Left forelimb (tissue), 1 donor: ENCODE data around the gene TXNDC2.

Experiments
- DNase-seq: peaks from one replicate; pipeline ENCODE4 v3.0.0-alpha.2; 2018; ENCODE audit warnings: low spot score

The TXNDC2 gene

DNA sequence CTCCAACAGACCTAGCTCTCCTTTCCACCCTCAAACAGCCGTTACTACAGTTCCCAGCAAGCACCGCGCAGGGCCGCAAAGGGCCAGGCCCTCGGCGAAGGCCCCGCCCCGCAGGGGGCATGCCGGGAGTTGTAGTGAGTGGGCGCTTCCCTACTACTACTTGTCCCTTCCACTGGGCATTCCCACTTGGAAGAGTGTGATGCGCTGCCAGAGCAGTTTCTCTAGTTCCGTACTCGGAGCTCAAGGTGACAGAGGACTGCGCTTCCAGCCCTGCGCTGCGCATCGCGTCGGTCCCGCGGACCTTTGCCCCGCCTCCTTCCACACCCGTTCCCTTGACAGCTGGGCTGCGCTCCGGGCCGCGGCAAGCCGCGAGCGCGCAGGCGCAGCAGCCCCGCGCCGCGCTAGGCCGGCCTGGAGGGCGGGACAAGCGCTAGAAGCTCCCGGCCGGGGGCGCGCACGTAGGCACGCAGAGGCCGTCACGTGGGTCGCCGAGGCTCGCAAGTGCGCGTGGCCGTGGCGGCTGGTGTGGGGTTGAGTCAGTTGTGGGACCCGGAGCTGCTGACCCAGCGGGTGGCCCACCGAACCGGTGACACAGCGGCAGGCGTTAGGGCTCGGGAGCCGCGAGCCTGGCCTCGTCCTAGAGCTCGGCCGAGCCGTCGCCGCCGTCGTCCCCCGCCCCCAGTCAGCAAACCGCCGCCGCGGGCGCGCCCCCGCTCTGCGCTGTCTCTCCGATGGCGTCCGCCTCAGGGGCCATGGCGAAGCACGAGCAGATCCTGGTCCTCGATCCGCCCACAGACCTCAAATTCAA lies 28.0 kb downstream of the TXNDC2 start, which contains the start of gene VAPA:
TSS of gene VAPA (plus strand) at position 491 of the 808 bp plus-strand sequence. CDS start at position 732, 241 bp downstream.
- DNase-seq = peak; percentile 98

DNA sequence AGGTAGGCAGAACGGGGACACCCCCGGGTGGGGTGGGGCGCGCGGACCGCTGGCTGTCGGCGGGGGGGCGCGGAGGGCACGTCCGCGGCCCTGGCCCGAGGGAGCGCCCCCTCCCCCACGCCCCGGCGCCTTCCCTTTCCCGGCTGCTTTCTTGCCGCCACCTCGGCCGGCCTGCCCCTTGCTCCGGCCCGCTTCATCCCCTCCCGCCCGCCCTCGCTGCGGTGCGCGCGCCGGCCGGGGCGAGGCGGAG lies 28.5 kb downstream of the TXNDC2 start:
- DNase-seq = no peak

DNA sequence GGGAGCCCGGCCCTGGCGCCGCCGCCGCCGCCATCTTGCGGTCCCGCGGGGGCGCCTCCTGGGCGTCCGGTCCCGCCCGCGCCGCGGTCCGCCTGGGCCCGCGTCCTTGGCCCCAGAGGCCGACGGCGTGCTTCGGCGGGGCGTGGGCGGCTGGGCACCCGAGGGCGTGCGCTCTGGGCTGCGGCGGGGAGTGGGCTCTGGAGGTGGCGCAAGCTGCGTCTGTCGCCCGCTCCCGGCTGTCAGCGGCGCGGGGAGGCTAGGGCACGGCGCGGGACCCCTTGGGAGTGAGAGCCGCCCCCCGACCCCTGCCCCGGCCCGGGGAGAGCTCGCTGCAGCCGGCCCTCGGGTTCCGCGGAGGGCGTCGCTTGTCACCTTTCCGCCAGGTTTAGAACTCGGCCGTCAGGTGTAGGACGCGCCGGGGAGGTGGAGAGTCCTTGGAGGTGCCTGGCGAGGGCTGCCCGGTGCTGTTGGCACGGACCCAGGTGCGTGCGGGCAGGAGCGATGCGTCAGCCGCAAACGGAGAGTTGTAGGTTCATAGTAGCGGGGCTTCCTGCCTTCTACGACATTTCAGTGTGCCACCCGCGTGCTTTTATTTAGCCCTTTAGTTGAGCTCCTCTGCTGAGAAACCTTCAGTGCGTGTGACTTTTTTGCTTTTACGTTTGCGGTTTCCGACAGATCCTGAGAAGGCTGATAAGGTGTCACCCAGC lies 29.0 kb downstream of the TXNDC2 start:
- DNase-seq = peak; percentile 72

DNA sequence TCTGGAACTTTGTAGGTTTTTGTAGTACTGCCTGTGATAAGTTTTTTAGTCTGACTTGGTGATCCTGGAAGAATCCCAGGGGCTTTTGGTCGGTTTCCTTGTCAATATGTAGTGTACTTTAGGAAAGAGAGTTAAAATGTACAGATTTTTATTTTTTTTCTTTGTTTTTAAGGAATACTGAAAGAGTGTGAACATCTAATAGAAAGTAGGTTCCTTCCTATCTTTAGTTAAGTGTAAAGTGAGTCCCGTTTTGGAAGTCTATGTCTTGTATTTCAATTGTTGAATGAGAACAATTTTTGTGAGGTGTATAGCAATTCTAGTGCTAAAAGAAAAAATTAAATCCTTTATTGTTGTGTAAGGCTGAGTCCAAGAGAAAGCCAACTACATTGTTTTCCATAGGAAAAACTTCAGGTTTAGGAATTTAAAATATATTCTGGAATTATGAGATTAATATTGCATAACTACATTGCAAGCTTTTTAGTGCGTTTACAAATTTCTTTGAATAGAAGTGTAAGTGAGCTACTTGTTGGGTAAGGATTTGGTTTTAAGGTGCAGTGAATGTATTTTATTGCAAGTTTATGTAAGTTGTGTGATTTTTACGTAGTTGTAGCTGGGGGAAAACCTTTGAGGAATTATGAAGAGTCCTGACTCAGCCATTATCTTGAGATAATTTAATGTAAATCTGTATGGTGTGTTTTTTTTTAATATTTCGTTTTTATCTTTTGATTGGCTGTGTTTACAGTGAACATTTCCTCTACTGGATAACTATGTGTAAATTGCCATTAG lies 29.7 kb downstream of the TXNDC2 start:
- no peak for DNase-seq

DNA sequence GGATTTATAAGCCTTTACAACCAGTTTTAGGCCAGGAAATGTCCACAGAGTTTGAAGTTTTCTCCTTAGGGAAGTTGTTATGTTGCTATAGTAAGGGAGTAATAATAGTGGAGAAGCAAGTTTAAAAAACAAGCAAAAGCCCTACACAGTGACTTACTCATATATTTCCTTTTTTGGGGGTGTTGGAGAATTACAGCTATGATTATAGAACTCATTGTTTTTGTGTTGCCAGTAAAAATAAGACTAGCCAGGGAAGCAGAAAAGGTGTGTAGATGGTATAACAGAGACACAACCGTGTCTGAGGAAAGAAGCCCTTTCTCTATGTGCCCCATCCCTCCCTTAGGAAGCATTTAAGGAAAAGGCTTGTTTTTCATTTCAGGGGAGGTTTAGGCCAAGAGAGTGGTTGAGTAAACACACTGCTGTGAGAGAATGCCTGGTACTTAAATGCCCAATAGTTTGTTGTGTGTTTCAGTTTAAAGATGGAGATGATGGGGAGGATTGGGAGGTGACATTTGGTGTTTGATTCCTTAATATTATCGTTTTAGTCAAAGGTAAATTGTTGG lies 30.4 kb downstream of the TXNDC2 start:
- DNase-seq = no peak

DNA sequence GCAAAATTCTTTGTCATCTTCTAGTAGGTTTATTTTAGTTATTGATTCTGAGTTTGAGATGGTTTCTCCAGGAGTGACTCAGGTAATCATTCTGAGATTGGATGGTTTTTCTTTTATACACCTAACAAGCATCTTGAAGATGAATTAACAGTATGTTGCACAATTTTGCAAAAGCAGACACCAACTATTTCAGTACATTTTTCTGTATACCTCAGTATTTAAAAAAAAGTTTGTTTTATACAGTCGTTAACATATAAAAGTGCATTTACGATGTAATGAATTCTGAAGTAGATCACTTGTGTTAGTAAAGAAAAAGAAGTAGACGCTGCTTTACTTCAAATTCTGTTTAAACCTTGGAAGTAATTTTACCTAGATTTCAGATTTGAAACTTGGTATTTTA lies 31.0 kb downstream of the TXNDC2 start:
- DNase-seq = no peak

DNA sequence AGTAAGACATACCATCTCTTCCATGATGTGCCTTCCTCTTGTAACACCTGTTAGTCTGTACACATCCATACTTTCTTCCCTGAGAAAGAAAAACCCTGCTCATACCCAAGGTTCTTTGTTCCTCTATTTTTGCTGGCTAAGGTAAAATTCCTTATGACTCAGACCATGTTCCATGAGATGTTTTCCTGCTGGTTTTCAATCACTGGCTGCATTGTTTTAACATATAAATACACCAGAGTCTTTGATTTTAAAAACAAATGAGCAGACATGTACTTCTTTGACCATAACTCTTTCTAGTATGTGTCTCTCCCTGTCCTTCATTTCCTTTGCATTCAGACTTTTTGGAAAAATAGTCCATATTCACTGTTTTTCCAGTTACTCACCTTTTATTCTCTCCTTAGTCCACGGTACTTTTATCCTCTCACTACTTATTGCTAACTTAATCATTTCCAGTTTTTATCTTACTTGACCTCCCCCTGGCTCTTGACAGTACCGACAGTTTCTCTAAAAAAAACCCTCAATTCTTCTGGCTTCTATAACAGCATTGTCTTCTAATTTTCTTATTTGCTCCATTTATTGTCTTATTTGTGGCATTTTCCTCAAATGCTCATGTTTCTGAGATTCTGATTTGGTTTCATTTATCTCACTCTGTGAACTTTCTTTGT lies 32.4 kb downstream of the TXNDC2 start:
- no peak for DNase-seq

DNA sequence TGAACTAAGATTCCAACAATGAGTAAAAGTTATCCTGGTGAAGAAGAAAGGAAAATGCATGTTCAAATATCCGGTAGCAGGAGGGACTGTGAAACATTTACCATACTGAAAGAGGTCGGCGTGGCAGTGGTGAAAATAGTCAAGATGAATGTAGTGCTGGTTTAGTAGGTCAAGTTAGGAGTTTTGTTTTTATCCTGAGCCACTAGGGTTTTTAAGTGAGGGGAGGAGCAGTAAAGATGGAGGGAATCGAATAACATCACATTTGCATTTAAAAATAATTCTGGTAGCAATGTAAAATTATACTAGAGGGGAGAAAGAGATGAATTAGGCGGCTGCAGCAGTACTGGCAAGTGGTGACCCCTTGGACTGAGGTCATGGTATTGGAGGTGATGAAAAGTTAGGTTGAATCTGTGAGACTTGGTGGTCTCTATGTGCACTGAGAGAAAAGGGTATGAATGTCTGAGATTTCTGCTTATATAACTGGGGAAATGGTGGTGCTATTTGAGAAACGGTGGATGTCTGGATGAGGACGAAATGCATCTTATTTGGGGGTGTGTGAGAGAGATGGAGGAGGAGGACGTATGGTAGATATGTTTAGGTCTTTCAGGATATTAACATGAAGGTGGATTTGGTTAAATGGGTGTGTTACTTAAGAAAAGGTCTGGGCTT lies 33.9 kb downstream of the TXNDC2 start:
- no peak for DNase-seq

DNA sequence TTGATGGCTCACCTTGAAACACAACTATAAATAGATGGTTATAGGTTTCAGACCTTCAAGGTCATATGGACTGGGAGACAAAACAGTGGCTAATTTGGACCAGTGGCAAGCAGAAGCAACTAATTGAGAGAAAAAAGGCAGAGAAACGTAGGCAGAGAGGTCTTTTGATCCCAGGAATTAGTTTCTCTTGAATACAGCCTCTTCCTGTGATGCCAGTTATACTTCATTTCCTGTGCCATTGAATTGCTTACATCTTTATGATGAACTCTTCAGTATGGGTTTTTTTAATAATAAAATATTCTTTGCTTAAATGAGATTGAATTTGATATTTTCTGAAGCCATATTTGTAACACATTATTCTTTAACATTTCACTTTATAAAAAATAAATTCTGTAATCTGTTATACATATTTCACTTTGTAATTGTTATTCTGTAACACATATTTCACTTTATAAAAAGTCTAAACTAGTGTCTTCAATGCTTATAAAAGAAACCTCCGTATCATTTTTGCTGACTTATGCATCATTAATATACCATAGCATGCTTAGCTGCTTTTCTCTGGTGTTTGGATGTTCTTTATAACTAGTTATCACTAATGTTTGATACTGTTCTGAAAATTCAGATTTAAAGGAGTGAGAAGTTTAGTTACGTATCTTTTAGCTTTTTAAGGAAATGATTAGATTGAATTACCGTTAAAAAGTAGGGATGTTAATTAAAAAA lies 37.0 kb downstream of the TXNDC2 start:
- no peak for DNase-seq

DNA sequence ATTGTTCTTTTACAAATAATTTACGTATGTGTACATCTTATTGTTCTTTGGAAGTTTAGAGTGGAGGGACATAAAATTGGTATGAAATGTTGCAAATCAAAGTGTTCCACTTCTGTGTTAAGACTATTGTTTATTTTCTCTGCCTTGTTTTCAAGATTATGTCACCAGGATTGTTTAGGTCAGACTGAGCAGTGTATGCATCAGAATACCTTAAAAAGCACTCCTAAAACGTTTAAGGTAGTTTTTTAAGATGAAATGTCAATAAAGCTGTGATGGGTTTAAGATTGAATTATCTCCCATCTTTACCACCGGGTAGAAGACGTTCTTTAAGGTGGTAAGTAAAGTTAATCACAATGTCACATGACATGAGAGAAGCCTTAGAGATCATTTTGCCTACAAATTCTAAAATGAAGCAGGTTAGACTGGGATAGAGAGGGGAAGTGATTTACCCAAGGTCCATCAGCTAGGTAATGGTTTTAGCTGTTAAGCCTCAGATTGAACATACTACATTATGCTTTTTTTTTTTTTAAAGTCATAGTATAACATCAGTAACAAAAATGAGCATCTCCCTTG lies 38.7 kb downstream of the TXNDC2 start:
- DNase-seq = no peak

DNA sequence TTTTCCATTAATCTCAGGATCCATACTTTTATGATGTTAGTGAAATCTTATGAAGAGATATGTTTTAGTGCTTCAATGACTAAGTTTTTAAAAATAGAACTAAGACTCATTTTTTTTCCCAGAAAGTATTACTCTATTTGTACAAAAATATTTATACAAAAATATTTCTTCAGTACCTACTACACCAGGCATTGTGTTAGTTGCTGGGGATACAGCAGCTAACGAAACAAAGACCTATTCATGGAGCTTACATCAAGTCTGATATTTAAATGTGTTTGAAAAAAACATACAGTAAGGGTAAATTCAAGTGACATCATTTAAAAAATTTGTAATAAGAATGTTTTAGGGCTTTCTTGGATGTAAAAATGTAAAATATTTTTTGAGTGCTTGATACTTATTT lies 39.6 kb downstream of the TXNDC2 start:
- DNase-seq = no peak

DNA sequence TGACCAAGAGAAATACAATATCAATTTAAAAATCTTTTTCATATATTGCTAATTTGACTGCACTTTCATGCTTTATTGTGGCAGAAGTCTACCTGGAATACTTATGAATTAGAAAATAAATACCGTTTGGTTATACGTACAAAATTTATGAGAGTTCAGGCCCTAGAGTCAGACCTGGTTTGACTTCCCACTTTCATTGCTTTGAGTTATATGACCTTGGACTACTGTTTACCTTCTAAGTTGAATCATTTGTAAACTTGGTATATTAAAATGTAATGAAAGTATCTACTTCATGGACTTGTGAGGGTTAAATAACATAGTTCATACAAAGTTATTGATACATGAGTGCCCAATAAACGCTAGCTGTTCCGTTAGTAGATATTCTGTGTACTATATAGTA lies 40.0 kb downstream of the TXNDC2 start:
- no peak for DNase-seq

DNA sequence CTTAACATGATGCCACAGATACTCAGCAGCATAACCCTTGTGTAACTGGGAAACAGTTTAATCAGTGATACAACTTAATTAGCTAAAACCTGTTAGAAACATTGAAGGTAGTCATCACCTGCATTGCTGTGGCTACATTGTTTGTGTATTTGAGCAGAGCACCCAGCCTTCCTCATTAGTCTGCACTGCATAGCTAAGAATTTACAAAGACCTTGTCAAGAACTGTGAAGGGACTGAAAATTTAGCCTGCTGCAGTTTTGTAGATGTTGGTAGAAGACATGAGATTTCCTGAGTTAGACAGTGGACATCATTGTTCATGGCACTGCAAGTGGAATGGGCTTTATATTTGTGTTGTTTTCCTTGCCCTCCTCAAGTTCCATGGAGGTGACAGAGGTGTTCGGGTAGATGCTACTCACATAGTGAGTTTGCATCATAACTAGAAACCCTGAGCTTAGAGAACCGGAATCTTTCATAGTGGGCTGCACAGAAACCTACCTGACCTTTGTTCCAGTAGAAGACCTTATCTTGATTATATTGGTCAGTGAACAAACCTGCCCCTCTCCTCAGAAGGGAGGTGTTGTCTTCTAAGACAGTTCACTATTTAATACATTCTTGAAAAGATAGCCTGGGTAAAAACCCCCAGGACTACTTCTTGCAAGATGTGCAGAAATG lies 40.6 kb downstream of the TXNDC2 start:
- DNase-seq = no peak

DNA sequence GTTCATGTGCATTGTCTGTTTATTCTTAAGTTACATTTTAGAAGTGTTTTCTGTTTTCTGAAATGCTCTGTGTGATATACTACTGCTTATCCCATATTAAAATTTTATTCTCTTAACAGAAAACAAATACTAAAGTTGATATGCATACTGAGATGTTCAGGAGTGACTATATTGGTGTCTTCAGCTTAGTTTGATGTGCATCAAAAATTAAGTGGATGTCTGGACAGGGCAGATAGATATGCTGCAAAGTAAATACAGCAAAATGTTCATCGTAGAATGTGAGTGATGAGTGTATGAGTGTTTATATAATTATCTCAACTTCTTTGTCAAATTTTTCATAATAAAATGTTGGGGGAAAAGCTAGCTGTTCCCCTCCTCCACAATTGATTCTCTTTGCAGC lies 41.2 kb downstream of the TXNDC2 start:
- no peak for DNase-seq

DNA sequence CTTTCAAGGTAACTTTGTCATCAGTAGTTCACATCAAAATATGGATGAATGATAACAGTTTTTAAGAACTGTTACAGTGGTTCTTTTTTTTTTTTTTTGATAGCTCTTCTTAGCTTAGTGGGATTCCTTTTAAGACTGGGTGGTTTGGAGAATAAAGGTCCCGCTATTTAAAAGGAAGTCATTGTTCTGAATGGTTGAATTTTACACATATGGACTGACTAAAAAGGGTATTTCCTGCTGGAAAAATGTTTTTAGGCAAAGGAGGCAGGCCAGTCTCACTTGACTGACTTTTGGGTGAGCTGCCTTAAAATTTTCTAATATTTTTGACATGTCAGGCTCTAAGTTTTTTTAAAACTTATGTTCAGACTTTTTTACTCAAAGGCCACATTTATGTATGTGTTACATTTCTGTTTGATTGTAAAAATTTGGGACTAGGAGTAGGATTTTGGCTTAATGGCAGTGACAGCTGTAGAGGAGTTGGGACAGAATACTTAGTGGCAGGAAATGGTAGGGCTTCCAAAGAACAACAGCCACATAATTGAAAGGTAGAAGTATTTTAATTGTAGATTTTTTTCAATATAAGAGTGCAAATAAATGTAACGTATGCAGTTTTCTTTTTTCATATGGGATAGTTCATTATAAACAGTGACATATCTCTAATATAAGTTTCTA lies 41.8 kb downstream of the TXNDC2 start:
- DNase-seq = no peak

DNA sequence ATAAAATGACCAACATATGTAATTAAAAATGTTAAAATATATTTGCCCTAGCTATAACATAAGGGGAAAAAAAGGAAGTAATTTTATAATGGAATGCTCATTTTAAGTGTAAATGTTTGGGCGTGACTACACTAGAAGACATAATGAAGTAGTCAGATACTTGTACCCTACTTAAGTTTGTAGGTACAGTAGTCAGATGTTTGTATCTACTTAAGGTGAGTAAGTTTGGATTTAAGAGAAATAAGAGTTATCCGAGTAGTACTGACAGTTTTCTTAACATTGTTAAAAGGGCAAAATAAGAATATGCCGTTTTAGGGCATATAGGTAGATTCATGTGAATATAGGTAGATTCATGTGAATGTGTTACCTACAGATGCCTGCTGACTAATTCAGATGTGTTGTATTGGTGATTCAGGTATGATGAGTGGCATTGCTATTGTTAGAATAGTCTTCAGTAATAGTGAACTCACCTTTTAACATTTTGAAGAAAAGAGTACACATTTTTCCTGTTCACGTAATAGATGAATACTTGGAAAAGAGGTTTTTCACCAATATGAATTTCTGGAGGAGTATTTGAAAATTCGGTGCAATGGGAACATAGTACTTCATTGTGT lies 43.0 kb downstream of the TXNDC2 start:
- DNase-seq = no peak

DNA sequence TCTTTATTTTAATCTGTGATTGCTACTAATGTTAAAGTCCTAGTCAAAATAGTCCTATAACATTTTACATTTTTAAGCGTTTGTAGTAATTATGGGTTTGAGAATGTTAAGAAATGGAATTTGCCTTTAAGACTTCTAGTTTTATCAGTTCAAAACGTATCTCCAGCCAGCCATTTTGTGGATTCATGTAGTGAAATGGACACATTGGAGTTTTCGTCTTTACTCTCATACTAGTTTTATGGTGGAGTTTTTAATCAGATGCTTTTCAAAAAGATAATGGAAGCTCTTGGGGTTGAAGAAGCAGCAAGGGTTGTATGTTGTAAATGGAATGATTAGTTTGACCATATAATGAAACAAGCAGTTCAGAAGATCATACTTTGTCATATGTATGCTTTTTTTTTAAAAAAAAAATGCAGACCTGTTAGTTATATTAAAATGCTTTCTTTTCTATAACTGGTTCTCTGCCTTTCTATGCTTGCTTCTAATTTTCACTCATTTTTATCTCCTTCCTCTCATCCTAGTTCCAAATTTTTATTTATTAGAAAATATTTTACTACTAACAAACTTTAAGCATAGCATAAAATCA lies 44.6 kb downstream of the TXNDC2 start:
- DNase-seq = no peak

DNA sequence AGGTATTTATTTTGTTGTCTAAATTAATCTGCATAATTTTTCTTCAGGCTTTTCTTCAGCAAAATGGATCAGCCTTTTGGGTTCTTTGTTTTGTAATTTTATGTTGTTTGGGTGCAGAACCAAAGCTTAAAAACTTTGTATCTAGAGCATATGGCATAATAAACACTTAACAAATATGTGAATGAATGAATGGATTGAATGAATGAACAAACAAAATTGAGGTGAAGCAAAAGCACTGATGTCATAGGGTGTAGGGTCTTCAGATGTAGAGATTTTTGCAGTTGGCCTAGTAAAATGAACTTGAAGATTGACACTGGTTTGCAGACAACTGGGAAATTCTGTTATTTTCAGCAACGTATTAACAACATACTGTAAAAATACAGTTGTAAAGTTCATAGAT lies 45.4 kb downstream of the TXNDC2 start:
- DNase-seq = no peak

DNA sequence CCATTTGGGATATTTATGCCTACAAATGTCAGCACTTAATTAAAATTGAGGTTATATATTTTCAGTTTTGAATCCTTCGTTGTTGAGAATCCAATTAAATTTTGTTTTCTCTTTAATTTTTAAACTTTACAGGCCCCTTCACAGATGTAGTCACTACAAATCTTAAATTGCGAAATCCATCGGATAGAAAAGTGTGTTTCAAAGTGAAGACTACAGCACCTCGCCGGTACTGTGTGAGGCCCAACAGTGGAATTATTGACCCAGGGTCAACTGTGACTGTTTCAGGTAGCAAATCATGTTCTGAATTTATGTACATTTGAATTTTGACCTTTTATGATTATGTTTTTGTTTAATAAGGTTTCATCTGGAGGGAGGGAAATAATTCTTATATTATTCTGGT lies 45.9 kb downstream of the TXNDC2 start:
- DNase-seq = no peak
